Measurements from ENCODE around the gene CER1.

The CER1 gene

GRCh38 chr9:14722391-14723035, at the start of gene CER1:
Gene CER1 (minus strand): TSS chr9:14722733. CDS start chr9:14722672, 61 bp downstream.
- DNase-seq = peak; percentile 82

GRCh38 chr9:14770592-14770991, 48.1 kb upstream of the CER1 start:
- no peak for DNase-seq

- DNase-seq = peak; percentile 76
These were observed 46.7 kb upstream of the CER1 start for GRCh38 chr9:14769230-14769571.

GRCh38 chr9:14768405-14769229, 46.1 kb upstream of the CER1 start:
- DNase-seq = peak; percentile 72

GRCh38 chr9:14766299-14766698, 43.8 kb upstream of the CER1 start:
- no peak for DNase-seq

GRCh38 chr9:14761584-14761983, 39.1 kb upstream of the CER1 start:
- DNase-seq = no peak

- DNase-seq = no peak
These were observed 37.5 kb upstream of the CER1 start for GRCh38 chr9:14760060-14760459.

- no peak for DNase-seq
These were observed 33.8 kb upstream of the CER1 start for GRCh38 chr9:14756291-14756690.

GRCh38 chr9:14752871-14753270, 30.3 kb upstream of the CER1 start:
- DNase-seq = no peak

- DNase-seq = peak; percentile 64
These were observed 29.7 kb upstream of the CER1 start for GRCh38 chr9:14752271-14752670.

GRCh38 chr9:14750821-14751220, 28.3 kb upstream of the CER1 start:
- DNase-seq = no peak

- peak; percentile 42 for DNase-seq
These were observed 27.2 kb upstream of the CER1 start for GRCh38 chr9:14749741-14750211.

GRCh38 chr9:14748373-14748772, 25.8 kb upstream of the CER1 start:
- DNase-seq = no peak

- no peak for DNase-seq
These were observed 24.6 kb upstream of the CER1 start for GRCh38 chr9:14747111-14747510.

- no peak for DNase-seq
These were observed 24.1 kb upstream of the CER1 start for GRCh38 chr9:14746626-14747025.

GRCh38 chr9:14744768-14745167, 22.2 kb upstream of the CER1 start:
- DNase-seq = no peak

- no peak for DNase-seq
These were observed 18.8 kb upstream of the CER1 start for GRCh38 chr9:14741369-14741768.

- DNase-seq = no peak
These were observed 10.6 kb upstream of the CER1 start for GRCh38 chr9:14733133-14733532.

- no peak for DNase-seq
These were observed 8.9 kb upstream of the CER1 start for GRCh38 chr9:14731294-14731981.

GRCh38 chr9:14730461-14730898, 7.9 kb upstream of the CER1 start:
- DNase-seq = no peak

- no peak for DNase-seq
These were observed 768 bp upstream of the CER1 start for GRCh38 chr9:14723301-14723700.

- no peak for DNase-seq
These were observed 3.2 kb downstream of the CER1 start for GRCh38 chr9:14719231-14719923.

- no peak for DNase-seq
These were observed 7.4 kb downstream of the CER1 start for GRCh38 chr9:14715102-14715501.

Measured in NCI-H1092 treated with DMSO at 0.1 percent for 48 hours (cell line).